GM18507 (cell line): ENCODE results near the gene MTAP.

Experiments
- DNase-seq: peaks from one replicate; pipeline ENCODE4 v3.0.0; 2011; ENCODE audit warnings: low read depth; ENCODE audit not compliant: insufficient read length; ENCODE audit errors: extremely low spot score
- FAIRE-seq: peaks from 2 replicates; lab custom pipeline; 2011; peaks lifted over from hg19 to GRCh38; lab: Jason Lieb, UNC

MTAP gene

DNA sequence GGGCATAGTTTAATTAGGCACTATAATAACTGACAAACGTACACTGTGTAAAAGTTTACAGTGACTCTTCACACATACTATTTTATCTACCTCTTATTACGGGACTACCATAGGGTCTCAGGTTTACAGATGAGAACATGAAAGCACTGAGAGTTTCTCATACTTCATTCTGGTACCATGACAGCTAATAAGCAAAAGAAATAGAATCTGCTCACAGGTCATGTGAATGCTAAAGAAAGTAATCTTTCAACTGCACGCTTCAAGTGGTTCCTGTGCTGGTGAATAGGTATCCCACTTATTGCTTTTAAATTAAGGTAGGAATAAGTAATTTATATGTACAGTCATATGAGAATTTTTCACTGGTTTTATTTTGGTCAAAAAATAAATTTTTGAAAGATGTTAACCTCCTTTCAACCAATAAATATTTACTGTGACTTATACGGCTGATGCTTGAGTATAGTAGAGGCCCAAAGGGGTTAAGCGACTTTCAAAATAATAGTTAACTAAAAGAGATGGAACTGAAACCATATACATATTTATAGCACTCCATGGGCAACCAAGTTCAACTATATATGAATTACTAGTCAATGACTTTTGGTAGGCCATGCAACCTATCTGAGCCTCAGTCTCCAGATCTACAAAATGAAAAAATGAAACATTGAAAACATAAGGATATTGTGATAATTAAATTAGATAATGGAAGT is 183.7 kb downstream of the MTAP start:
- FAIRE-seq = peak; percentile 65
- DNase-seq = no peak
